Mesenchymal stem cell (in vitro differentiated cells and primary cell): ENCODE data around the gene HOXC13.

Source experiments
- DNase-seq: peaks from one replicate; pipeline ENCODE4 v3.0.0-alpha.2; 2013
- H2AFZ ChIP-seq: one replicate; pipeline ENCODE4 v1.6.1; 2013; ENCODE audit warnings: low read depth, mild to moderate bottlenecking, control low read depth, inconsistent platforms, low read length, moderate library complexity
- H2AK5ac ChIP-seq: 2 replicates; pipeline ENCODE4 v1.6.1; 2013; ENCODE audit warnings: low read length, moderate library complexity, mild to moderate bottlenecking, inconsistent platforms; ENCODE audit not compliant: severe bottlenecking
- H2BK120ac ChIP-seq: one replicate; pipeline ENCODE4 v1.6.1; 2013; ENCODE audit warnings: low read depth, mild to moderate bottlenecking, inconsistent platforms, low read length, moderate library complexity
- H2BK12ac ChIP-seq, 2 experiments: one replicate each; pipeline ENCODE4 v1.6.1; 2013; ENCODE audit warnings: inconsistent platforms in 2 of 2, low read length in 2 of 2, mild to moderate bottlenecking in 2 of 2, moderate library complexity in 2 of 2, control low read depth in 1 of 2
- H2BK15ac ChIP-seq: one replicate; pipeline ENCODE4 v1.6.1; 2013; ENCODE audit warnings: mild to moderate bottlenecking, low read depth, inconsistent platforms; ENCODE audit not compliant: poor library complexity, severe bottlenecking
- H2BK5ac ChIP-seq: 2 replicates; pipeline ENCODE4 v1.6.1; 2013; ENCODE audit warnings: low read depth, mild to moderate bottlenecking, low read length, control low read depth, inconsistent platforms; ENCODE audit not compliant: poor library complexity, severe bottlenecking
- H3K14ac ChIP-seq, 2 experiments: one replicate each; pipeline ENCODE4 v1.6.1; 2013; ENCODE audit warnings: inconsistent platforms in 2 of 2, low read length in 2 of 2, control low read depth in 1 of 2, mild to moderate bottlenecking in 1 of 2, moderate library complexity in 1 of 2
- H3K18ac ChIP-seq, 2 experiments: one replicate each; pipeline ENCODE4 v1.6.1; 2013; ENCODE audit warnings: inconsistent platforms in 2 of 2, low read length in 2 of 2, control low read depth in 1 of 2, low read depth in 1 of 2, mild to moderate bottlenecking in 1 of 2
- H3K23ac ChIP-seq, 2 experiments: one replicate each; pipeline ENCODE4 v1.6.1; 2013; ENCODE audit warnings: inconsistent platforms in 2 of 2, low read length in 2 of 2, mild to moderate bottlenecking in 2 of 2, moderate library complexity in 2 of 2, control low read depth in 1 of 2
- H3K27ac ChIP-seq: 2 replicates; pipeline ENCODE4 v1.5.1; 2013; ENCODE audit warnings: mild to moderate bottlenecking, moderate library complexity, low read length, control low read depth, inconsistent platforms; ENCODE audit not compliant: poor library complexity, severe bottlenecking
- H3K27me3 ChIP-seq, 2 experiments: 2 replicates each; pipeline versions ENCODE4 v1.6.1 to v1.7.0; 2013; ENCODE audit warnings: low read length in 2 of 2, mild to moderate bottlenecking in 2 of 2, moderate library complexity in 2 of 2, control low read depth in 1 of 2, inconsistent platforms in 1 of 2; ENCODE audit not compliant: control insufficient read depth in 1 of 2, insufficient read depth in 1 of 2
- H3K36me3 ChIP-seq, 2 experiments: 2 replicates each; pipeline versions ENCODE4 v1.6.1 to v1.7.0; 2013; ENCODE audit warnings: low read length in 2 of 2, control low read depth in 1 of 2, inconsistent platforms in 1 of 2, low read depth in 1 of 2, mild to moderate bottlenecking in 1 of 2; ENCODE audit not compliant: insufficient read depth in 2 of 2, control insufficient read depth in 1 of 2
- H3K4ac ChIP-seq, 2 experiments: one replicate each; pipeline ENCODE4 v1.6.1; 2013; ENCODE audit warnings: inconsistent platforms in 2 of 2, low read length in 2 of 2, mild to moderate bottlenecking in 2 of 2, moderate library complexity in 2 of 2, control low read depth in 1 of 2, low read depth in 1 of 2
- H3K4me1 ChIP-seq: 2 replicates; pipeline ENCODE4 v1.6.1; 2013; ENCODE audit warnings: low read depth, low read length, control low read depth; ENCODE audit not compliant: control insufficient read depth, insufficient read depth
- H3K4me2 ChIP-seq: 2 replicates; pipeline ENCODE4 v1.6.1; 2013; ENCODE audit warnings: low read length, mild to moderate bottlenecking, inconsistent platforms; ENCODE audit not compliant: poor library complexity, severe bottlenecking
- H3K4me3 ChIP-seq, 2 experiments: 2 replicates each; pipeline versions ENCODE4 v1.5.1 to v1.7.0; 2013; ENCODE audit warnings: low read length in 2 of 2, mild to moderate bottlenecking in 2 of 2, control low read depth in 1 of 2, low read depth in 1 of 2; ENCODE audit not compliant: insufficient read depth in 1 of 2
- H3K79me1 ChIP-seq: replicated peaks from 2 replicates; pipeline ENCODE4 v1.6.1; 2013; ENCODE audit warnings: mild to moderate bottlenecking, control low read depth, low read length, inconsistent platforms; ENCODE audit not compliant: poor library complexity, severe bottlenecking
- H3K9ac ChIP-seq: 2 replicates; pipeline ENCODE4 v1.7.0; 2013; ENCODE audit warnings: mild to moderate bottlenecking, low read length, moderate library complexity
- H3K9me3 ChIP-seq: 2 replicates; pipeline ENCODE4 v1.7.0; 2013; ENCODE audit warnings: mild to moderate bottlenecking, low read length; ENCODE audit not compliant: control insufficient read depth
- H4K8ac ChIP-seq: one replicate; pipeline ENCODE4 v1.6.1; 2013; ENCODE audit warnings: inconsistent platforms, mild to moderate bottlenecking, low read length, moderate library complexity
- H4K91ac ChIP-seq: one replicate; pipeline ENCODE4 v1.6.1; 2013; ENCODE audit warnings: mild to moderate bottlenecking, low read length, inconsistent platforms
- WGBS: methylation state at CpG from one replicate; pipeline ENCODE4 v1.1.7; 2013; ENCODE audit warnings: mixed read lengths; 5-methylcytosine and 5-hydroxymethylcytosine counted together

HOXC13 gene

DNA sequence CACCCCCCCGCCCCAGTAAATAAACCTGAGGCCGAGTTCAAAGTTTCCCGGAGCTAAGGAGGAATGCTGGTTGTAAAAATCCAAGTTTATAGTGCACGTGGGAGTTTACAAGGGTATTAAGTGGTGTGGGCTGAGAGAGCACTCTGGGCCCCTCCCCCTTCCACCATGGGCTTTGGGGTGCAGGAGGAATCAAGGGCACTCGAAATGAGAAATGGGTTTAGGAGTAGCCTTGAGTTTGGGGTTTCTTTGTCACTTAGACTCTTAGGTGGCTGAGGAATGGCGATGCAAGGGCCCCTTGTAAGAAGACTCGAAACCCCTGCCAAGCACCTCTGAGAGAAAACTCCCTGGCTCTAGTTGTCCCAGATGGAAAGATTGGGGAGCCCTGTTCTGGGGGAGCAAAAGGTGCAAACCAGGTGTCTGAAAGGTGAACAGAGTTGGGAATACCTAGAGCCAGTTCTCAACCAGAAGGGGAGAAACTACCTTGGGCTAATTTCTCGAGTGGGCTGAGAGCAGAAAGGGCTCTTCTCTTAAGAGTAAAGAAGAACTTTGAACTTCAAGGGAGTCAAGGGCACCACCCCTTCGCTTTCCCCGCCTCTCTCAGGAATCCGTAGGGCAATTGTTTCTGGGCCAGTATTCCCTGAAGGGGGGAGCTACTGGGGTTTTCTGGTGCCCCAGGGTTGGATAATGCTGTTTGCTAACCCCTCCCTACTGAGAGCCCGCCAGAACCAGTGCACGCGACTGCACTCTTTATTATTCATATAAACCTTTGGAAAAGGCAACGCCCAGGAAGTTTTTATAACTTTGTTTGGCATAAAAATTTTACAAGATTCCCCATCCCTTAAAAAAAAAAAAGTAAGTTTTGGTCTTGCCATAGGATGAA lies 40.1 kb downstream of the HOXC13 start:
- Histone ChIP-seq H3K18ac (no peak overlapping the region), H3K23ac (no peak overlapping the region), H4K91ac (no peak overlapping the region), H3K4me2 (no peak overlapping the region), H3K36me3 (no peaks in the 10 kb centered on the region), H2BK120ac (no peak overlapping the region), H2AFZ (no peak overlapping the region), H4K8ac (no peak overlapping the region), H3K14ac (no peak overlapping the region), H2AK5ac (no peak overlapping the region), H3K27ac (no peak overlapping the region), H3K9me3 (no peaks in the 10 kb centered on the region), H2BK15ac (no peak overlapping the region), H3K4ac (no peak overlapping the region), H3K4me1 (peaks cover 16% of the 10 kb centered on the region), H3K79me1 (peaks cover 1% of the 10 kb centered on the region), H3K9ac (no peak overlapping the region), H2BK12ac (no peak overlapping the region), H2BK5ac (no peak overlapping the region), H3K27me3 (peaks cover 40 to 91% of the 10 kb centered on the region in 2 experiments), H3K4me3 (no peak overlapping the region)
- 32% methylated on average over 9 of the region's 15 CpGs for WGBS
- DNase-seq: no peak

DNA sequence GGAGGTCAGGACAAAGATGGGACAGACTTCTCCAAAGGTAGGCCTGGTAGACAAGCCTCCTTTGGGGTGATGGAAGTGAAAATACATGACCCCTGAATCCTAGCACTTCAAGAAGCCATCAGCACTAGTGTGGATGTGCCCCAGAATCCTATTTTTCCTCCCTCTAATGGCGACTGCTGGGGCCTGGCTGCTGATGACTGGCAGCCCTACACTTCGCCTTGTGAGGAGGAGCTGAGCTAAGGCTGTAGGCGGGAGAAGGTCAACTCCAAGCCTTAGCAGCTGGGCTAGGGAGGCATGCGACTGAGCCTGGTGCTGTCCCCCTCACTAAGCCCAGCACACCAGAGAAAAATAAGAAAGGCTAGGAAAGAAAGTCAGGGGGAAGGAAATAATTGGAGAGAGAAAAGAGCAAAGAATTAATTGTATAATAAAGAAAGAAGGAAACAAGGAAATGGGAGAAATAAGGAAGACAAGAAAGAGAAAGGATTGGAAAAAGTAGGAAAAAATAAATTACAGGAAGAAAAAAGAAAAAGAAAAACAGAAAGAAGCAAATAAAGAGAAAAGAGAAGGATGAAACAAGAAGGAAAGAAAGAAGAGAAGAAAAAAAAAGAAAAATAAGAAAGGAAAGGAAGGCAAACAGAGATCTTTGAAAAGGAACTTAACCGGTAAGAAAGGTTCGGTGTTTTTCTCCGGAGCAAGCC lies 41.6 kb downstream of the HOXC13 start:
- Histone ChIP-seq H4K8ac (no peak overlapping the region), H2AFZ (no peak overlapping the region), H3K4ac (no peak overlapping the region), H3K4me1 (peaks cover 11% of the 10 kb centered on the region), H3K36me3 (no peaks in the 10 kb centered on the region), H3K18ac (no peak overlapping the region), H3K4me2 (no peak overlapping the region), H4K91ac (no peak overlapping the region), H2BK5ac (no peak overlapping the region), H2BK120ac (no peak overlapping the region), H3K79me1 (peaks cover 1% of the 10 kb centered on the region), H3K27me3 (peaks cover 40 to 88% of the 10 kb centered on the region in 2 experiments), H2BK15ac (no peak overlapping the region), H3K9ac (peak overlapping the region; percentile 81), H3K9me3 (no peaks in the 10 kb centered on the region), H3K4me3 (peak overlapping the region in 1 of 2 experiments; percentile 30), H3K27ac (no peak overlapping the region), H3K23ac (no peak overlapping the region), H2AK5ac (no peak overlapping the region), H2BK12ac (no peak overlapping the region), H3K14ac (no peak overlapping the region)
- DNase-seq: no peak
- whole genome bisulfite sequencing: 37% methylated on average over 4 of the region's 7 CpGs

DNA sequence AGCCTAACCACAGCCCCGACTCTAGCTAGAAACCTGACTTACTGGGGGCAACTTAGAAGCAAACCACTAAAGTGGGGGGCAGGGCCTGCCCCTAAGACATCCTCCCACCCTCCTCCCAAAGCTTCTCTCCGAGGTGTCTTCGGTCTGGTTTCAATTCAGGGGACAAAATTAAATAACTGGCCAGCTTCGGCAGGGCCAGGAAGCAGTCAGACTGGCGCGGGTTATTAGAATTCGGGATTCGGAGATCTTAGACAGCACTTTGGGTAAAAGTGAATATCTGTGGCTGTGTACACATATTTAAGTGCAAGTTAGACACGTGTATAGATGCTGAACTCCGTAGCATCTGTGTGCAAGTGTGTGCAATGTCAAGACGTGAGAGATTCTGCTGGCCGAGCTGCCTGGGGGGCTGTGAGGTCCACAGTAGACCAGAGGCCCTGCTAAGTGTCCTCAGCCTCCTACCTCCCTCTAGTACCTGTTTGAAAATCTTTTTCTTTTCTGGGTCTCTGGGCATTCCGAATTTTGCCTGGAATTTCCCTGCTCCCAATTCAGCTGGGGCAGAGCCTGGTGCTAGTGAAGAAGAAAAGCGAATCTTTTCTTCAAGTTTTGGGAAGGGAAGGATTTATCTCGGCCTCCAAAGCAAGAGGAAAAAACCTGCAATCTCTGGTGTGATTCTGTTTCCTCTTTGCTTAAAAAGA lies 42.3 kb downstream of the HOXC13 start:
- H2BK12ac ChIP-seq: no peak overlapping the region
- no peak overlapping the region for H4K91ac ChIP-seq
- 44% methylated on average over 14 of the region's 15 CpGs for WGBS
- no peak overlapping the region for H2BK120ac ChIP-seq
- no peak overlapping the region for H3K27ac ChIP-seq
- no peak overlapping the region for H3K18ac ChIP-seq
- no peak overlapping the region for H2AFZ ChIP-seq
- no peak for DNase-seq
- no peak overlapping the region for H3K4me2 ChIP-seq
- H3K4me1 ChIP-seq: peaks cover 11% of the 10 kb centered on the region
- peaks cover 1% of the 10 kb centered on the region for H3K79me1 ChIP-seq
- H3K27me3 ChIP-seq: peaks cover 33 to 81% of the 10 kb centered on the region in 2 experiments
- H3K14ac ChIP-seq: no peak overlapping the region
- no peaks in the 10 kb centered on the region for H3K9me3 ChIP-seq
- H2BK5ac ChIP-seq: no peak overlapping the region
- no peak overlapping the region for H4K8ac ChIP-seq
- peak overlapping the region; percentile 81 for H3K9ac ChIP-seq
- no peaks in the 10 kb centered on the region for H3K36me3 ChIP-seq
- H2AK5ac ChIP-seq: no peak overlapping the region
- H3K4me3 ChIP-seq: peak overlapping the region in 1 of 2 experiments; percentile 30
- H3K4ac ChIP-seq: no peak overlapping the region
- no peak overlapping the region for H2BK15ac ChIP-seq
- H3K23ac ChIP-seq: no peak overlapping the region
